HEK293 (cell line): ENCODE results near the gene MAP4K2.

Experiments used
- AEBP2 ChIP-seq: fragments of 450-650 bp; formaldehyde crosslinking; IDR thresholded peaks from 2 replicates; pipeline ENCODE4 v1.5.1; 2016; ENCODE audit warnings: missing biosample characterization, missing genetic modification characterization, borderline replicate concordance
- GLIS1 ChIP-seq: fragments of 450-650 bp; formaldehyde crosslinking; IDR thresholded peaks from 2 replicates; pipeline ENCODE4 v1.5.1; 2016; ENCODE audit warnings: missing biosample characterization, missing genetic modification characterization
- GLIS2 ChIP-seq: fragments of 450-650 bp; formaldehyde crosslinking; IDR thresholded peaks from 2 replicates; pipeline ENCODE4 v1.5.1; 2016; ENCODE audit warnings: missing biosample characterization, missing genetic modification characterization
- KLF10 ChIP-seq: fragments of 450-650 bp; IDR thresholded peaks from 2 replicates; pipeline ENCODE4 v1.5.1; 2018; ENCODE audit warnings: missing biosample characterization, mild to moderate bottlenecking, missing genetic modification characterization
- KLF16 ChIP-seq: fragments of 450-650 bp; formaldehyde crosslinking; IDR thresholded peaks from 2 replicates; pipeline ENCODE4 v1.5.1; 2017; ENCODE audit warnings: missing biosample characterization, missing genetic modification characterization
- OVOL3 ChIP-seq: fragments of 450-650 bp; formaldehyde crosslinking; IDR thresholded peaks from 2 replicates; pipeline ENCODE4 v1.5.1; 2016; ENCODE audit warnings: missing biosample characterization, missing genetic modification characterization
- PRDM1 ChIP-seq: fragments of 450-650 bp; formaldehyde crosslinking; IDR thresholded peaks from 2 replicates; pipeline ENCODE4; 2016; ENCODE audit warnings: missing biosample characterization, missing genetic modification characterization
- PRDM4 ChIP-seq: fragments of 450-650 bp; formaldehyde crosslinking; IDR thresholded peaks from 2 replicates; pipeline ENCODE4 v1.5.1; 2017; ENCODE audit warnings: missing biosample characterization, missing genetic modification characterization
- SP3 ChIP-seq: fragments of 450-650 bp; formaldehyde crosslinking; IDR thresholded peaks from 2 replicates; pipeline ENCODE4 v1.5.1; 2016; ENCODE audit warnings: missing biosample characterization, missing genetic modification characterization
- SP7 ChIP-seq: fragments of 450-650 bp; formaldehyde crosslinking; IDR thresholded peaks from 2 replicates; pipeline ENCODE4 v1.5.1; 2016; ENCODE audit warnings: missing biosample characterization, missing genetic modification characterization
- ZBTB7A ChIP-seq: fragments of 450-650 bp; formaldehyde crosslinking; IDR thresholded peaks from 2 replicates; pipeline ENCODE4 v1.5.1; 2016; ENCODE audit warnings: low read depth, missing biosample characterization, missing genetic modification characterization
- ZEB2 ChIP-seq: fragments of 450-650 bp; formaldehyde crosslinking; IDR thresholded peaks from 2 replicates; pipeline ENCODE4 v1.5.1; 2016; ENCODE audit warnings: missing biosample characterization, missing genetic modification characterization
- ZFHX2 ChIP-seq: fragments of 450-650 bp; formaldehyde crosslinking; conservative IDR thresholded peaks from 2 replicates; pipeline ENCODE4 v1.5.1; 2016; ENCODE audit warnings: missing biosample characterization, missing genetic modification characterization
- ZNF112 ChIP-seq: fragments of 450-650 bp; formaldehyde crosslinking; IDR thresholded peaks from 2 replicates; pipeline ENCODE4 v1.5.0; 2017; ENCODE audit warnings: missing biosample characterization, missing genetic modification characterization
- ZNF132 ChIP-seq: fragments of 450-650 bp; formaldehyde crosslinking; IDR thresholded peaks from 2 replicates; pipeline ENCODE4 v1.5.1; 2017; ENCODE audit warnings: missing biosample characterization, missing genetic modification characterization, borderline replicate concordance
- ZNF341 ChIP-seq: fragments of 450-650 bp; formaldehyde crosslinking; IDR thresholded peaks from 2 replicates; pipeline ENCODE4; 2016; ENCODE audit warnings: low read depth, missing biosample characterization, missing genetic modification characterization
- ZNF416 ChIP-seq: fragments of 450-650 bp; formaldehyde crosslinking; IDR thresholded peaks from 2 replicates; pipeline ENCODE4 v1.5.1; 2016; ENCODE audit warnings: missing biosample characterization, missing genetic modification characterization
- ZNF433 ChIP-seq: fragments of 450-650 bp; formaldehyde crosslinking; IDR thresholded peaks from 2 replicates; pipeline ENCODE4 v1.5.1; 2016; ENCODE audit warnings: missing biosample characterization, missing genetic modification characterization, low read depth
- ZNF449 ChIP-seq: fragments of 450-650 bp; formaldehyde crosslinking; IDR thresholded peaks from 2 replicates; pipeline ENCODE4 v1.5.1; 2017; ENCODE audit warnings: missing biosample characterization, mild to moderate bottlenecking, missing genetic modification characterization, moderate library complexity
- ZNF501 ChIP-seq: fragments of 450-650 bp; formaldehyde crosslinking; IDR thresholded peaks from 2 replicates; pipeline ENCODE4 v1.5.1; 2016; ENCODE audit warnings: missing biosample characterization, missing genetic modification characterization
- ZNF510 ChIP-seq: fragments of 450-650 bp; formaldehyde crosslinking; IDR thresholded peaks from 2 replicates; pipeline ENCODE4 v1.5.1; 2018; ENCODE audit warnings: mild to moderate bottlenecking, missing genetic modification characterization, missing biosample characterization; ENCODE audit not compliant: insufficient replicate concordance
- ZNF521 ChIP-seq: fragments of 450-650 bp; formaldehyde crosslinking; IDR thresholded peaks from 2 replicates; pipeline ENCODE4 v1.5.1; 2017; ENCODE audit warnings: missing biosample characterization, mild to moderate bottlenecking, missing genetic modification characterization
- ZNF707 ChIP-seq: fragments of 450-650 bp; formaldehyde crosslinking; IDR thresholded peaks from 2 replicates; pipeline ENCODE4 v1.5.1; 2016; ENCODE audit warnings: missing biosample characterization, missing genetic modification characterization
- ZNF747 ChIP-seq: fragments of 450-650 bp; formaldehyde crosslinking; IDR thresholded peaks from 2 replicates; pipeline ENCODE4 v1.5.1; 2016; ENCODE audit warnings: missing biosample characterization, missing genetic modification characterization
- ZNF76 ChIP-seq: fragments of 450-650 bp; formaldehyde crosslinking; IDR thresholded peaks from 2 replicates; pipeline ENCODE4; 2016; ENCODE audit warnings: low read depth, missing biosample characterization, missing genetic modification characterization, borderline replicate concordance
- TF ChIP-seq, protein P1 (sequence below): fragments of 450-650 bp; formaldehyde crosslinking; IDR thresholded peaks from 2 replicates; pipeline ENCODE4 v1.5.1; 2016; ENCODE audit warnings: missing biosample characterization, missing genetic modification characterization
- TF ChIP-seq, protein P2 (sequence below): fragments of 450-650 bp; formaldehyde crosslinking; IDR thresholded peaks from 2 replicates; pipeline ENCODE4 v1.5.1; 2016; ENCODE audit warnings: missing biosample characterization, missing genetic modification characterization
- TF ChIP-seq, protein P3 (sequence below): fragments of 450-650 bp; IDR thresholded peaks from 2 replicates; pipeline ENCODE4 v1.5.1; 2018; ENCODE audit warnings: missing biosample characterization, missing genetic modification characterization

The MAP4K2 gene

DNA sequence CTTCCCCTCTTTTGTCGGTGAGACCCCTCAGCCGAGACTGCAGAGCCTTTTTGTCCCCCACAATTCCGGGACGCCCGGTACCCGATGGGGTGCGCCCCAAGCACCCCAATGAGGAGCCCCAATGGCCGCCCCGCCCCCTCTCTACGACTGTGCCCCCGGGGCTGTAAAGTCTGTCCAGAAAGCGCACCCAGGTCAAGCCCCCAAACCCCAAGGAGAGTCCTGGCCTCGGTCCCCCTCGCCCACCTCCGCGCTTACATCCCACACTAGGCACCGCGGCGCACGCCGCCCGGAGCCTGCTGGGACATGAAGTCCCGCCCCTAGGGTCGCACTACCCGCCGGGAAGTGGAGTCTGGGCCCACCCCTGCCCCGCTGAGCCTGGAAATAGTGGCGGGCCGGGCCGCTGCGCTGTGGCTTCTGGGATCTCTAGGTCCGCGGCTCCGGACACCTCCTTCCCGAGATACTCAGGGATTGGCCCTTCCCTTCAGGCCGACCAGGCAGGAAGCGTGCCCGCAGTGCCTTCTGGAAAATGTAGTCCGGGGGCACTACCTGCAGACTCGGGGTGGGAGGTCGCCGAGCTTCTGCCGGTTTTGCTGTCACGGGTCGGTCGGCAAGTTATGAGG lies 7.4 kb upstream of the MAP4K2 start, which contains the start of gene MEN1 (continued):
- no peak for TF ChIP-seq ZNF449 (tag by site-specific recombination)
- no peak for TF ChIP-seq ZNF112 (tag by site-specific recombination)
- TF ChIP-seq KLF16: peak; percentile 21; the same call in 1 of the 2 replicates
- peak; percentile 73; the same call in 1 of the 2 replicates for TF ChIP-seq ZBTB7A (tag by site-specific recombination)
- TF ChIP-seq ZEB2 (tag by site-specific recombination): peak; percentile 65
- TF ChIP-seq ZNF510 (tag by site-specific recombination): no peak
- TF ChIP-seq GLIS2 (tag by site-specific recombination): peak; percentile 55
- TF ChIP-seq ZNF433 (tag by site-specific recombination): no peak
- no peak for TF ChIP-seq ZNF747 (tag by site-specific recombination)
- TF ChIP-seq ZNF341 (tag by site-specific recombination): peak; percentile 82
- no peak for TF ChIP-seq ZNF416 (tag by site-specific recombination)
- TF ChIP-seq PRDM4: no peak
- 0 out of 2 replicates have a peak, but pooled peaks have one; percentile 39 for TF ChIP-seq ZNF501
- TF ChIP-seq, protein P1, sequence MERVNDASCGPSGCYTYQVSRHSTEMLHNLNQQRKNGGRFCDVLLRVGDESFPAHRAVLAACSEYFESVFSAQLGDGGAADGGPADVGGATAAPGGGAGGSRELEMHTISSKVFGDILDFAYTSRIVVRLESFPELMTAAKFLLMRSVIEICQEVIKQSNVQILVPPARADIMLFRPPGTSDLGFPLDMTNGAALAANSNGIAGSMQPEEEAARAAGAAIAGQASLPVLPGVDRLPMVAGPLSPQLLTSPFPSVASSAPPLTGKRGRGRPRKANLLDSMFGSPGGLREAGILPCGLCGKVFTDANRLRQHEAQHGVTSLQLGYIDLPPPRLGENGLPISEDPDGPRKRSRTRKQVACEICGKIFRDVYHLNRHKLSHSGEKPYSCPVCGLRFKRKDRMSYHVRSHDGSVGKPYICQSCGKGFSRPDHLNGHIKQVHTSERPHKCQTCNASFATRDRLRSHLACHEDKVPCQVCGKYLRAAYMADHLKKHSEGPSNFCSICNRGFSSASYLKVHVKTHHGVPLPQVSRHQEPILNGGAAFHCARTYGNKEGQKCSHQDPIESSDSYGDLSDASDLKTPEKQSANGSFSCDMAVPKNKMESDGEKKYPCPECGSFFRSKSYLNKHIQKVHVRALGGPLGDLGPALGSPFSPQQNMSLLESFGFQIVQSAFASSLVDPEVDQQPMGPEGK (tag by site-specific recombination): peak; percentile 62
- no peak for TF ChIP-seq ZNF707
- TF ChIP-seq, protein P2, sequence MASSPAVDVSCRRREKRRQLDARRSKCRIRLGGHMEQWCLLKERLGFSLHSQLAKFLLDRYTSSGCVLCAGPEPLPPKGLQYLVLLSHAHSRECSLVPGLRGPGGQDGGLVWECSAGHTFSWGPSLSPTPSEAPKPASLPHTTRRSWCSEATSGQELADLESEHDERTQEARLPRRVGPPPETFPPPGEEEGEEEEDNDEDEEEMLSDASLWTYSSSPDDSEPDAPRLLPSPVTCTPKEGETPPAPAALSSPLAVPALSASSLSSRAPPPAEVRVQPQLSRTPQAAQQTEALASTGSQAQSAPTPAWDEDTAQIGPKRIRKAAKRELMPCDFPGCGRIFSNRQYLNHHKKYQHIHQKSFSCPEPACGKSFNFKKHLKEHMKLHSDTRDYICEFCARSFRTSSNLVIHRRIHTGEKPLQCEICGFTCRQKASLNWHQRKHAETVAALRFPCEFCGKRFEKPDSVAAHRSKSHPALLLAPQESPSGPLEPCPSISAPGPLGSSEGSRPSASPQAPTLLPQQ: peak; percentile 95
- no peak for TF ChIP-seq OVOL3 (tag by site-specific recombination)
- TF ChIP-seq ZNF132: no peak
- TF ChIP-seq AEBP2 (tag by site-specific recombination): no peak
- TF ChIP-seq ZFHX2 (tag by site-specific recombination): peak; percentile 84
- TF ChIP-seq SP7 (tag by site-specific recombination): no peak; the same call in 1 of the 2 replicates
- TF ChIP-seq, protein P3, sequence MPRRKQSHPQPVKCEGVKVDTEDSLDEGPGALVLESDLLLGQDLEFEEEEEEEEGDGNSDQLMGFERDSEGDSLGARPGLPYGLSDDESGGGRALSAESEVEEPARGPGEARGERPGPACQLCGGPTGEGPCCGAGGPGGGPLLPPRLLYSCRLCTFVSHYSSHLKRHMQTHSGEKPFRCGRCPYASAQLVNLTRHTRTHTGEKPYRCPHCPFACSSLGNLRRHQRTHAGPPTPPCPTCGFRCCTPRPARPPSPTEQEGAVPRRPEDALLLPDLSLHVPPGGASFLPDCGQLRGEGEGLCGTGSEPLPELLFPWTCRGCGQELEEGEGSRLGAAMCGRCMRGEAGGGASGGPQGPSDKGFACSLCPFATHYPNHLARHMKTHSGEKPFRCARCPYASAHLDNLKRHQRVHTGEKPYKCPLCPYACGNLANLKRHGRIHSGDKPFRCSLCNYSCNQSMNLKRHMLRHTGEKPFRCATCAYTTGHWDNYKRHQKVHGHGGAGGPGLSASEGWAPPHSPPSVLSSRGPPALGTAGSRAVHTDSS (tag by site-specific recombination): no peak
- peak; percentile 76 for TF ChIP-seq SP3 (tag by site-specific recombination)
- TF ChIP-seq PRDM1: no peak
- peak; percentile 47; the same call in 1 of the 2 replicates for TF ChIP-seq GLIS1 (tag by site-specific recombination)
- peak; percentile 98 for TF ChIP-seq ZNF76 (tag by site-specific recombination)
- peak; percentile 69 for TF ChIP-seq KLF10 (tag by site-specific recombination)
- no peak for TF ChIP-seq ZNF521
